NCI-H2081 (cell line): ENCODE data around the gene TANK.
A peak's percentile ranks its signal among the peaks of the same experiment; 100 is the strongest.

Experiments used
- DNase-seq, 2 experiments: peaks; one replicate each; lab custom pipeline; 2025; lab: John Stamatoyannopoulos, UW

The TANK gene

GRCh38 chr2:161228511-161229240 lies 68.4 kb downstream of the TANK start:
- no peak for DNase-seq

DNA sequence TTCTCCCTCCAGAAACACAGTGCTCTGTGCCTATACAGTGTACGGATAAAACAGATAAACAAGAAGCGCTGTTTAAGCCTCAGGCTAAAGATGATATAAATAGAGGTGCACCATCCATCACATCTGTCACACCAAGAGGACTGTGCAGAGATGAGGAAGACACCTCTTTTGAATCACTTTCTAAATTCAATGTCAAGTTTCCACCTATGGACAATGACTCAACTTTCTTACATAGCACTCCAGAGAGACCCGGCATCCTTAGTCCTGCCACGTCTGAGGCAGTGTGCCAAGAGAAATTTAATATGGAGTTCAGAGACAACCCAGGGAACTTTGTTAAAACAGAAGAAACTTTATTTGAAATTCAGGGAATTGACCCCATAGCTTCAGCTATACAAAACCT lies 70.7 kb downstream of the TANK start:
- DNase-seq: no peak

- no peak for DNase-seq
Measured at GRCh38 chr2:161232571-161232970, 72.3 kb downstream of the TANK start.

DNA sequence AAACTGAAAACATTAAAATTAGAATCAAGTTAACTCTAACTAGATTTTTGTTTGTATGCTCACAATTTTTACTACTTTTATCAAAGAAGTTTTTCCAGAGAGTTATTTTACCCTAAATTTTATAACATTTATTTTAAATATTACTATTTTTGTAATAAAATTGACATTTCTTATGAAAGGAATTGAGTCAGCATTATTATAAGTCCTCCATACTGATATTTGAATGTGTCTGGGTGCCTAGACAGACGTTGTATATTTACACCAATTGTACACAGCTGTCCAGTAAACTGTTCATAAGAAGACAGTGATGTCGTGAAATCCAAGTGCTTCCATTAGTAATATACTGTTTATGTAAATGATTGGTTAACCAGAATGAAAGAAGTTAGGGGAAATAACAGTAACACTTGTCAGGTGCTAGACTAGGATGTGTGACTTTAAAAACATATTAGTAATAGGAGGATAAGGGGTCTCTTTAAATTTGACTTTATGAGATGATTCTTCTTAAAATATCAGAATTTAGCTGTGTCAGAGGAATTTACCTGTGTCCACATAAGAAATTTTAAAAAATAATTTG lies 73.7 kb downstream of the TANK start:
- DNase-seq: no peak

- DNase-seq: no peak
Measured at GRCh38 chr2:161234627-161235026, 74.4 kb downstream of the TANK start.

GRCh38 chr2:161237392-161238264 lies 77.4 kb downstream of the TANK start:
- DNase-seq: peak; percentile 56 to 69

- no peak for DNase-seq
Measured at GRCh38 chr2:161238265-161238559, 78.0 kb downstream of the TANK start.

GRCh38 chr2:161238560-161239325 lies 78.5 kb downstream of the TANK start:
- DNase-seq: peak; percentile 25 to 68

DNA sequence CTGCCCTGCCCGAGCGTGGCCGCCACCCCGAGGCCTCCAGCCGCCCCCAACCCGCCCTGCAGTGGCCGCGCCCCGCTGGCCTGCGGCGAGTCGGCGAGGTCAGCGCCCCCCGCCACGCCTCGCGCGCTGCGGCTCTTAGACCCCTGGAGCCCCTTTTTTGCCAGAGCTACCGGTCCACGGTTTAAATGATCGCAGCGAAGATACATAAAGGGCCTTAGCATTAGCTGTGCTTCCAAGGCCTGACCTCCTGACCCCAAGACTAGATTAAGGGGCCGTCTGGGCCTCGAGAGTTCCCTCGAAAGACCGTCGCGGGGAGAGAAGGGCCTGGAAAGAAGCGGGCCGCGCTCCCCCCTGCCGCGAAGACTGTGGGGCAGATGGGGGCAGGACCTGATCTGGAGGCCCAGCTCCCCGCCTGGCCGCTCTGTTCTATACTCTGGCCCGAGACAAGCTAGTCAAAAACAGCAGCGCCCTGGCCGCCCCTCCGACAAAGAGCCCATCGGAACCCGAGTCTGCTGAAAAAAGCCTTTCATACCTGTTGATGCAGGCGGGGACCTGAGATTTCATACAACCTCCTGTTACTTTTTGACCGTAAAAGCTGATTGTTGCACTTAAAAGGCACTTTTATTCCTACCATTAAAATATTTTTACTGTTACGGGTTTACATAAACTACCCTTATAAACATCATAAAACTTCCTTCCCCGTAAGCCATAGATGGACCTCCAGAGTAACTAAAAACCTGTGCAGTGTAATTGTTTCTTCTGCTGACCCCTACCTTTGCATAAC lies 79.3 kb downstream of the TANK start:
- no peak for DNase-seq

GRCh38 chr2:161241894-161242293 lies 81.7 kb downstream of the TANK start:
- no peak for DNase-seq

- DNase-seq: no peak
Measured at GRCh38 chr2:161243312-161243711, 83.1 kb downstream of the TANK start.

- DNase-seq: no peak
Measured at GRCh38 chr2:161243905-161244304, 83.7 kb downstream of the TANK start.

GRCh38 chr2:161244387-161245260 lies 84.4 kb downstream of the TANK start:
- DNase-seq: peak in 1 of 2 experiments; percentile 34

DNA sequence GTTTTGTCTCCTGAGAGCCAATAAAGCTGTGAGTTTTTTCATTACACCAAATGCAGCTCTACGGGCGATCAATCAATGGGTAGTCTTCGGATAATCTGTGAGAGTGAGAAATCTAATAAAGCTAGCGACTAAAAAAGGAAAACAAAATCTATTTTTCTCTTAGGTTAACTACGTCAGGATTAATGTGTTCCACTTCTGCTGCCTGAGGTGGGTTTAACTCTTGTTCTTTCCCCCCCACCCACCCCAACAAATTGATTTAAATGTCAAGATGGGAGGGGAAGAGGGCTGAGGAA lies 85.0 kb downstream of the TANK start:
- DNase-seq: no peak

GRCh38 chr2:161245671-161246070 lies 85.4 kb downstream of the TANK start:
- DNase-seq: no peak

DNA sequence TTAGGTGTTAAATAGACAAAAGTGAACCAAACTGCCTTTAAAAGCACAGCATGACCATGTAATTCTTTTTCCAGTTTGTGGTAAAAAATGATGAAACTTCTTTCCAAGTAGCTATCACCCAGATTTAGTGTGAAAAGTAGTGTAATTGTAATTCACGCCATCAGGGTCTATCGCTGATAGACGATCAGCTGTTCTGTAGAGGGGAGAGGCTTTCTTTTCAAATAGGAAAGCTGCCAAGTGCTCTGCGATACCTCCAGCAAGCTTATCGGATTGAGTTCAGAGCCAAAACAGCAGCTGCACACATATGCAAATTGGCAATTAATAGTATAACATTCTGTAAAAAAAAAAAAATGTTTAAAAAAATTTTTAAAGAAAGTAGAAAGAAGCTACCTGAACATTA lies 86.1 kb downstream of the TANK start:
- DNase-seq: peak in 1 of 2 experiments; percentile 37

DNA sequence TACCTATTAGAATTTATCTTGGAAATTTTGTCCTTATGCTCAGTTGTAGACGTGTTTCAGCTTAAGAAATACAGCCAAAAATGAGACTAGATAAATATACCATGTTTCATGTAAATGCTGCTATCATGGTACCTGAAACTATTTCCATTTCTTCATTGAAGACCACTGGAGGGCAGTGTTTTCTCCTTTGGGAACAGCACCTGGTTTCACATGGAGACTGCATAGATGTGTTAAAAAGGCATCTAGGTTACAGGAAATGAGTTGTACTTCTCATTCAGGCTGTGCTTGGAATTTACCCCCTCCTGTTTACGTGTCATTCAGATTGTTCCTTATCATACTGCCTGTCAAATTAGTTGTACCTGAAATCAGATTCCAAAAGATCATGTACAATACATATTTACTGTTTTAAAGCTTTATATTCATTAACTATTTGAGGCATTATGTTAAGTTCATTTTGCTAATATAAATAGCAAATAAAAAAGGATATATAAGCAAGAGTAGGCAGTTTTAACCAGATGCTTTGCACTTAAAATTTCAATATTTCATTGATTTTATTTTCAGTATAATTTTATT lies 90.7 kb downstream of the TANK start:
- peak; percentile 77 to 85 for DNase-seq

GRCh38 chr2:161257123-161257952 lies 97.1 kb downstream of the TANK start:
- no peak for DNase-seq

DNA sequence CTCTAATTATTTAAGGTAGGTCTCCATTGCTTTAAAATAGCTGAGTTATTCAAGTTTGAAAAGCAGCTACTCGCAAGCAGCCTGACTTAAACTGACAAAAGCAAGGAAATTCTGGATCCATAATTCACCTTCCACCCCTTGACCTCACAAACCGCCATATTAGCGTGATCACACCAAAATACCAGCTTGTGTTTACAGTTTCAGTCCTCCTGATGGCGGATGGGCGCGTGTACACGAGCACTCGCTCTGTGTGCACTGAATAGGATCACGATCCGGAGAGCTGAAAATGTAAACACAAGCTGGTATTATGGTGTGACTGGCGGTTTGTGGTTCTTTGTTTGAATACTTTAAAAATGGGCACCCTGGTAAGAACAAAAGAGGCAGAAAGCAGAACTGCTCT lies 105.6 kb downstream of the TANK start:
- peak in 1 of 2 experiments; percentile 33 for DNase-seq
